KOPT-K1 (cell line): Measurements from ENCODE around the gene GPR183.

Source experiments
- H3K27ac ChIP-seq: fragments of 200-600 bp; sonication (generic); 2 replicates; pipeline ENCODE4 v1.5.1; 2016; ENCODE audit warnings: antibody characterized with exemption, mild to moderate bottlenecking, low read depth, low read length; ENCODE audit not compliant: poor library complexity, severe bottlenecking
- H3K36me3 ChIP-seq: fragments of 200-600 bp; sonication (generic); 2 replicates; pipeline ENCODE4 v1.5.1; 2017; ENCODE audit warnings: antibody characterized with exemption, mild to moderate bottlenecking, low read length, moderate library complexity; ENCODE audit not compliant: insufficient read depth
- H3K9me3 ChIP-seq: fragments of 200-600 bp; sonication (generic); 2 replicates; pipeline ENCODE4 v1.5.1; 2017; ENCODE audit warnings: antibody characterized with exemption, low read length, mild to moderate bottlenecking; ENCODE audit not compliant: insufficient read depth, poor library complexity, severe bottlenecking

GPR183 gene

DNA sequence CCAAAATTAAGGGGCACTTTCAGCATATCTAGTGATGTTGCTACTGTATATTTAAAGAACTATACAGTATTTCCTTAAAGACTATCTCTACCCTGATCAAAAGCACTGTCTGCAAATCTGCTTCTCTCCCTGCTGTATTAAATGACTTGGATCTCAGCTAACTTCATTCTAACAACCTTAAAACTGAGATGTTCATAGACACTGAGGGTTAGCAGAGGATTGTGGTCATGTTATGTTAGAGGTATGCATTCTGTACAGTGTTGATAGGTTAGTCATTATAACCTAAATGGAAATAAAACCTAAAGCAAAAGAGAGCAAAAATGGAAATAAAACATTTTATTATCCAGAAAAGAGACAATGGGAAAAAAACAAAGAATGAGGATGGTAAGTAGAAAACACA, 9.9 kb downstream of the GPR183 start:
- peaks cover 15% of the 10 kb centered on the region; the same call in 1 of the 2 replicates for H3K36me3 ChIP-seq
- no peaks in the 10 kb centered on the region for H3K9me3 ChIP-seq
- no peak overlapping the region for H3K27ac ChIP-seq

DNA sequence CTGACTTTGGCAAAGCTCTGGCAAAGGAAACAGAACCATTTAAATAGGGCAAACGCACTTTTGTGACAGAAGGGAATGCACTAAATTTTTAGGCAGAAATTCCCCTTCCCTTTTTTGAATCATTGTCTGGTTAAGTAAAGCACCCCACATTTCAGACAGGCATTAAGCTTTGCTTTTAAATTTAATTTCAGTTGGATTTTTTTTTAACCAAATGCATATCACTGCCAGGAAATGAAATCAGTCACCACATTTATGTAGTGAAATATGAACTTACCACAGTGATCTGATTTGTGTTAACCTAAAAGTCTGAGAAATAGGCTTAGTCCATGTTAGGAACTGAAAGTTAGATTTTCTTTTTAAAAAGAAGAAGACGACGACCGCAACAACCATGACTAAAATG, 10.8 kb downstream of the GPR183 start:
- H3K27ac ChIP-seq: no peak overlapping the region
- H3K9me3 ChIP-seq: no peaks in the 10 kb centered on the region
- H3K36me3 ChIP-seq: peaks cover 15% of the 10 kb centered on the region; the same call in 1 of the 2 replicates

DNA sequence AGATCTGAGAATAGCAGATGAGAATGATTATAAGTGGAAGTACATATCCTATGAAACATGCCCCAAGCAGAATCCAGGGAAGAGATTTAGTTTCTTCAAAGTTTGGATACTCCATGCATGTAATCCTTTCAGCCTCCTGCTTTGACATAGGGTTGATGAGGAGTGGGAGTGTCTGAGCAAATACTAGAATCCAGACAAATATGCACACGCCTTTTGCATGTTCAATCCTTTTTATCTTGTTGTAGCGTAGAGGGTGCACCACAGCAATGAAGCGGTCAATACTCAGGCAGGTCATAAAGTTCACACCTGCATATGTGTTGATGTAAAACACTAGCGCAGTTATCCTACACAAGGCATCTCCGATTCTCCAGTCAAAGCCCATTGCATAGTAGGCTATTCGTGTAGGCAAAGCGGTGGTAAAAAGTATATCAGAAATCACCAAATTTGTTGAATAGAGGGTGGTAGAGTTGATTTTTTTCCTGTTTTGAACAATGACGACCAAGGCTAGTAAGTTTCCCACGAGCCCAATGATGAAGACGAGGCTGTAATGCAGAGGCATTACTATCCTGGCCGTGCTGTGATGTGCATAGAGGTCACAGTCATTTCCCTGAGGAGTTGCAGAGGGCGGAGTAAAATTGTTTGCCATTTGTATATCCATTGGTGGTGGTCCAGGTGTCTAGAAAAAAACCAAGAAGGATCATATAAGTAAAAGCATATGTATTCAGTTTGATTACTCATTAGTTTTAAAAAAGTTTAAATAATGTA, 11.5 kb downstream of the GPR183 start:
- no peak overlapping the region for H3K27ac ChIP-seq
- H3K36me3 ChIP-seq: peaks cover 15% of the 10 kb centered on the region; the same call in 1 of the 2 replicates
- H3K9me3 ChIP-seq: no peaks in the 10 kb centered on the region

DNA sequence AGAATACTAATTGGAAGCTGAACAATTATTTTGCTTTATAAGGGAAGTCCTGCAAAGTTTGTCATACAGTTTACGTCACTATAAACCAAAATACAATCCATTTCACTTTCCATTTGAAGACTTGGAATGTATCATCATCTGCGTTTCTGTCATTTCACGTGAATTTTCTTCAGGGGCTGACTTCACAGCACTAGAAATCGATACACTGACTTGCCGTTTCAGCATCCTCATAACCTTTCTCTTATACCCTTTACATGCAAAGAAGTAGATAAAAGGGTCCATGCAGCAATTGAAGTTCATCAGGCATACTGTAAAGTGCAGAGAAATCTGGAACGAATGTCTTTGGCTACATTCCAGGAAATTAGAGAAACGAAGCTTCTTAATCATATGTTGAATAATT, 12.2 kb downstream of the GPR183 start:
- Histone ChIP-seq H3K9me3 (no peaks in the 10 kb centered on the region), H3K27ac (no peak overlapping the region), H3K36me3 (peaks cover 16% of the 10 kb centered on the region)

DNA sequence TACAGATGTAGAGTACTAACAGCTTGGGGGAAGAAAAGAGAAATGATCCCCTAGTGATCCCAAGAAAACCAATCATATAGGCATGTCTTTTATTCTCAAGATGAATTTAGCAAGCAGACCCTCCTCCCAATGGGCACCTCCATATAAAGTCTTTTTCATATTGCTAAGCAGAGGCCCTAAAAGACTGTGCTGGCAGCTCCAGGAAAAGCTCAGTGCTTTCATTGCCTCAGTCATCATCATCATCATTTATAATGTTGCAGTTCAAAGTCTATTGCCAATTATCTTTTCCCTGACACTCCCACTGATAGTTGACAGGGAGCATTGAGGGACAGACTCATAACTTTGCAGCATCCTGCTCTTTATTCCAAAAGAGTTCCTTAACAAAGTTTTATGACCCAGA, 13.0 kb downstream of the GPR183 start:
- Histone ChIP-seq H3K27ac (no peak overlapping the region), H3K36me3 (peaks cover 20% of the 10 kb centered on the region), H3K9me3 (no peaks in the 10 kb centered on the region)

DNA sequence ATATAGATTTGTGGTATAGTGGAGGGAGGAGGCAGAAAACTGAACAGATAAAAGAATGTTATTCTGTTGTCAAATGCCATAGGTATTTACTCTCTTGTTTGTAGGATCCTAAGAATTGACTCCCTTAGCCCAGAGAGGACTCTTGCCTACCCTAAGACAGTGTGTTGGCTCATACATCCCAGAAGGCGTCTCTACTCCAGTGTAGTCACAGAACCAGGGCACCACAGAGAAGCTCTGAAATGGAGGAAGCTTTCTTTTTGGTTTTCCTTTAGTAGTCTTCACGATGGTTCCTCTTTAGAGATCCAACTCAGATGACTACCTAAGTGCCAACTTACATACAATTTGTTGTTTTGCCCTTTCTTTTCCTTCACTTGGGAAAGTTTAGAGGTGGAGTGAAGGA, 14.0 kb downstream of the GPR183 start:
- Histone ChIP-seq H3K27ac (no peak overlapping the region), H3K36me3 (peaks cover 26% of the 10 kb centered on the region), H3K9me3 (no peaks in the 10 kb centered on the region)

DNA sequence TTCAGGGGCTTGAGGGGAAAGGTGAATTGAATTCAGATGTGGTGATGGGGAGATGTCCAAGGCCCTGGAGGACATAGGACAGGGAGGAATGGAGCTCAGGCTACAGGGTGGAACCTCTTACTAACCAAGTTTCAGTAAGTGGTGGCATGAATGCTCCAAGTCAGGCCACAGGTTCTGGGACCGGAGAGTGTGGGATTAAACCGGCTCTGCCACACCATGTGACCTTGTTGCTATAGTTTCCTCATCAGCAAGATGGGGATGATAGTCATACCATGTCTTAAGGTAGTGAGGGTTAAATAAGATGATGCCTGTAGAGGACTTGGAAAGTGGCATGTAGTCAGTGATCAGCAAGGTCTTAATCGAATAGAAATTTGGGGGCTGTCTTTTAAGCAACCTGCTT, 16.3 kb downstream of the GPR183 start:
- Histone ChIP-seq H3K36me3 (peaks cover 37% of the 10 kb centered on the region), H3K27ac (no peak overlapping the region), H3K9me3 (no peaks in the 10 kb centered on the region)

DNA sequence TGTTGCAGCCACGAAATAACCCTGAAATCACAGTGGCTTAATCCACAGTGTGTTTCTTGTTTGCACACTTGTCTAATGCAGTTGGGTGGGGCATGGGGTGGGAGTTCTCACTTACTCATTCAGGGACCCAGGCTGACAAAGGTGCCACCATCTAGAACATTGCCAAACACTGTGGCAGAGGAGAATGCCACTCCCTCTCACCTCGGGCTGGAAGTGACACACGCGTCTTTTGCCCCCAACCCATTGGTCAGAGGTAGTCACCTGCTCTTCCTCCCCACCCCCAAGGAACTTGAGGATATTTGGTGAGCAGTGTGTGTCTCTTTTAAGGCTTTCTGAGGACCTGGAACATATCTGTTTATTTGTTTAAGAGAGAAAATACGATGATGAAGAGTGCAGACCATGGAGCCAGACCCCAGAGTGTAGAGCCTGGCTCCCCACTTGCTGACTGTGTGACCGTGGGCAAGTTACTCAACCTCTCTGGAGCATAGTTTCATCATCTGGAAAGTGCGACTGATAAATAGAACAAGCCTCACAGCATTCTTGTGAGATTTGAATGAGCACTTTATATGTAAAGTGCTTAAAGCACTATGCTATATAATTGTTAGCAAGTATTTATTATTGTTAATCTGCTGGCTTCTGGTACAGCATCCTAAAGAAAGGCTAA, 17.4 kb downstream of the GPR183 start:
- no peaks in the 10 kb centered on the region for H3K9me3 ChIP-seq
- H3K27ac ChIP-seq: no peak overlapping the region
- peaks cover 27% of the 10 kb centered on the region for H3K36me3 ChIP-seq

DNA sequence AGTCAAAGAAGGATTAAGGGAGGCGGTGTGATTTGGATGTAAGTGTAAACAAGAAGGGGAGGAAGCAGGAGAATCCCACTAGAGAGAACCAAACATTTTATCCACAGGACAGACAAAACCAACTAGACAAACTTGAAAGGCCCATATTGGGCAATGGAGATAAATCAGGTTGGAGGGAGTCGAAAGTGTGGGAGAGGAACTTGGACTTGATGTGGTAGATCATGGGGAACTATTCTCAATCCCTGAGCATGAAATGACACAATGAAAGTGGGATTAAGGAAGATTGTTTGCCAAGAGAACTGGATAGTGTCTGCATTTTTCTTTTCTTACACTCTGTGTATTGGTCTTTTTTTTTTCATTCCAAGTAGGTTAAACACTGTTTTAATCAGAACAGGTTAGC, 17.9 kb downstream of the GPR183 start:
- H3K9me3 ChIP-seq: no peaks in the 10 kb centered on the region
- H3K36me3 ChIP-seq: peaks cover 26% of the 10 kb centered on the region
- H3K27ac ChIP-seq: no peak overlapping the region

DNA sequence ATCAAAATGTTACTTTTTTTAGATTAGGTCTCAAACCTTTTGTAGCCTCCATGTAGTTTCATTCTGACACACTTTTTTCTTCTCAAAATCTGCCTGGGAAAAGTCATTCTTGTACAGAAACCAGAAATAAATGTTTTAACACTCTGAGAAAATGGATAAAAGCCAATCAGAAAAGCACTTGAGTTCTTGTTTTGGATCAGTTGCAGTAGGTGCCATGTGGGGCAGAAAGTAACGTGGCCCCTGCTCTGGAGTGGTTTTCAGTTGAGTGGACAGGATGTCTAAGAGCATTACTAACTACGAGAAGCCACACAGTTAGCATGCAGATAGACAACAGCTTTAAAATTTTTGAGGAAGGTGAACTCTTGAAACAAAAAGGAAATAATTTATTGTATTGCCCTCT, 19.1 kb downstream of the GPR183 start:
- Histone ChIP-seq H3K36me3 (peaks cover 26% of the 10 kb centered on the region), H3K27ac (no peak overlapping the region), H3K9me3 (no peaks in the 10 kb centered on the region)

DNA sequence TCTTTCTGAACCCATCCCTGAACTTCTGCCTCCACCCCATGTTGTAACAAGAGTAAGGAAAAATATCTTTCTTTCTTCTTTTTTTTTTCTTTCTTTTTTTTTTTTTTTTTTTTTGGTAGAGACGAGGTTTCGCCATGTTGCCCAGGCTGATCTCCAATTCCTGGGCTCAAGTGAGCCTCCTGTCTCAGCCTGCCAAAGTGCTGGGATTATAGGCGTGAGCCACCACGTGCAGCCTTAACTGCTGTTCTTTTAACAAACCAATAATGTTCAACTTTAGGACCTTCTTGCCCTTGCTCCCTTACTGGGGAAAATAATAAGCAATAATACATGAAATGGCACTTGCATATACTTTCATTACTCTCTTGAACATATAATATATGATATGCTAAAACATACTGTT, 19.6 kb downstream of the GPR183 start:
- H3K36me3 ChIP-seq: peaks cover 26% of the 10 kb centered on the region
- H3K9me3 ChIP-seq: no peaks in the 10 kb centered on the region
- no peak overlapping the region for H3K27ac ChIP-seq

DNA sequence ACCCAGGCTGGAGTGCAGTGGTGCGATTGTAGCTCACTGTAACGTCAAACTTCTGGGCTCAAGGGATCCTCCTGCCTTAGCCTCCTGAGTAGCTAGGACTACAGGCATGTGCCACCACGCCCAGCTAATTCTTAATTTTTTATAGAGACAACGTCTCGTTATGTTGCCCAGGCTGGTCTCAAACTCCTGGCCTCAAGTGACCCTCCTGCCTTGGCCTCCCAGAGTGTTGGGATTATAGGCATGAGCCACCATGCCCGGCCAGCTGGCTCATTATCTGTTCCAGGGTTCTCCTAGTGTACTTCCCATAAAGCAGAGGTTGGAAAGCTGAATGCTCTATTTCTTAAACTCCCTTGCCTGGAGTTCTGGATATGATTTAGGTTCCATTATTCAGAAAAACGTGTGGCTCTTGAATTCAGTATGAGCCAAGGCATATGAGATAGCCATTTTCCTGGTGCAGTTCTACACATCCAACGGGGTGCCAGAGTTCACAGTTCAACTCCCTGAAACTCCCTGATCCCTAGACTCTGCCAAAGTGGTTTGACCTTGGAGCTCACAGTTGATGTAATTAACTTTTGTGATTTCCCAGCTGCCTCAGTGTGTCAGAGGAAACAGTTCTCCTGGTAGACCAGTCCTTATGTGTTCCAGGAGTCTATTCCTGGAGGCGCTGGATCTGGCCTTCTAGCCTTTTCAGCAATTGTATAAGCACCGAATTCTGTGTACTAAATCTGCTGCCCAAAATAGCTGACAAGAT, 21.6 kb downstream of the GPR183 start:
- H3K9me3 ChIP-seq: no peaks in the 10 kb centered on the region
- no peak overlapping the region for H3K27ac ChIP-seq

DNA sequence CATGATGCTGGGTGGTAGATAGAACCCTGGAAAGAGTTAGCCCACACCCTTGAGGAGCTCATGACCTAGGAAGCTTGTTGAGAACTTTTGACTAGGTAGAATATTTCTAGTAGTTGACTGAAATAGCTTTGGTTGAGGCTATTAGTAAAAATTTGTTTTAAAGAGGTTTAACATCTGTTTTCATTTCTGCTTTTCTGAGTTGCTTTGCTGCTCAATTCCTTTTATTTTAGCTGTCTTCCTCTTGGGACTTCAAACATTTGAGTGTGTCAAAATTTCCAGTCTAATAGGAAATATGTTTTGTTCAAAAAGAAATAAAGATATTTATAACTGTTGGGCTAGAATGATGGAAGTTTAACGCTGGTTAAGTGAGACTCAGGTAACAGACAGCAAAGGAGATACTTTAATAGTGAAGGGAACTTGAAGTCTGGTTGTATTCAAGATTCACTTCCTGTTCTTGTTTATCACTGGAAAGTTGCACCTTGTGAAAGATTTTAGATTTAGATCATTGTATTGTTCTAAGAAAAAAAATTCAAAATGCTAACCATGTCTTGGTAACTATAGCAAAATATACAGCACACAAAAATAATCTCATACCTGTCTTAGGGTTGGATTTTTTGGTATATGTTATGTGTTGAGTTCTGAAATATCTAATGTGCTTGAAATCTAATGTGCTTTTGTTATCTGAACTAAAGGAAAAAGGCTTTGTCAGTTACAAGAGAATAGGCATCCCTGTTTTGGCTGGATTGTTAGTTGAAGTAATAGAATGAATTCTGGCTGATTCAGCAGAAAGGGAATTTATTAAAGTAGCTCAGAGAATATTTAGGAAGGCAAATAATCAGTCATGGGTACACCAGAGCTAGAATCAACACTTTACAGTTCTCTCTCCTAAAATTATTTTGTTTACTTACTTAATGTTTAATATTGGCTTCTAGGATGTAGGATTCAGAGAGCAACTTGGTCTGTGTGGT, 24.7 kb downstream of the GPR183 start:
- Histone ChIP-seq H3K9me3 (no peaks in the 10 kb centered on the region), H3K36me3 (peaks cover 36% of the 10 kb centered on the region), H3K27ac (no peak overlapping the region)

More for the DNA sequence above, 21.6 kb downstream of the GPR183 start:
- peaks cover 38% of the 10 kb centered on the region for H3K36me3 ChIP-seq

DNA sequence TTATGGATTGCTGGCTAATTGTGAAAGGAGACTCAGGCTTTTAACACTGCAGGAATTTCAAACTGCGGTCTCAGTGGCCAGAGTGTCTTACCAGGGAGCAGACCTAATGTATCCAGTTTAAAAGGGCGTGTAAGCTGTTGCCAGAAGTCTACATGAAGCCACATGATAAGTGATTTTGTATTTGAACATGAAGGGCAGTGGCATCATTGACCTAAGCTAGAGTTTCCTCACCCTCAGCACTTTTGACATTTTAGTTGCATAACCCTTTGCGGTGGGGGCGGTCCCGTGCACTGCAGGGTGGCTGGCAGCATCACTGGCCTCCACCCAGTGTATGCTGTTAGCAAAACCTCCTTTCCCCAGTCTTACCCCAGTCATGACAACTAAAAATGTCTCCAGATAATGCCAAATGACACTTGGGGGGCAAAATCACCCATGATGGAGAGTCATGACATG, 25.4 kb downstream of the GPR183 start:
- peaks cover 30% of the 10 kb centered on the region for H3K36me3 ChIP-seq
- H3K9me3 ChIP-seq: no peaks in the 10 kb centered on the region
- no peak overlapping the region for H3K27ac ChIP-seq
